ENCODE data around the gene LIMS2. TPM values are rescaled to one million over a fixed set of nuclear protein-coding genes. Genes with fewer than 3 reads are reported as not detected.

Gene LIMS2
- total RNA-seq, 1 experiment from 2014 or later, result 9.0 TPM

DNA sequence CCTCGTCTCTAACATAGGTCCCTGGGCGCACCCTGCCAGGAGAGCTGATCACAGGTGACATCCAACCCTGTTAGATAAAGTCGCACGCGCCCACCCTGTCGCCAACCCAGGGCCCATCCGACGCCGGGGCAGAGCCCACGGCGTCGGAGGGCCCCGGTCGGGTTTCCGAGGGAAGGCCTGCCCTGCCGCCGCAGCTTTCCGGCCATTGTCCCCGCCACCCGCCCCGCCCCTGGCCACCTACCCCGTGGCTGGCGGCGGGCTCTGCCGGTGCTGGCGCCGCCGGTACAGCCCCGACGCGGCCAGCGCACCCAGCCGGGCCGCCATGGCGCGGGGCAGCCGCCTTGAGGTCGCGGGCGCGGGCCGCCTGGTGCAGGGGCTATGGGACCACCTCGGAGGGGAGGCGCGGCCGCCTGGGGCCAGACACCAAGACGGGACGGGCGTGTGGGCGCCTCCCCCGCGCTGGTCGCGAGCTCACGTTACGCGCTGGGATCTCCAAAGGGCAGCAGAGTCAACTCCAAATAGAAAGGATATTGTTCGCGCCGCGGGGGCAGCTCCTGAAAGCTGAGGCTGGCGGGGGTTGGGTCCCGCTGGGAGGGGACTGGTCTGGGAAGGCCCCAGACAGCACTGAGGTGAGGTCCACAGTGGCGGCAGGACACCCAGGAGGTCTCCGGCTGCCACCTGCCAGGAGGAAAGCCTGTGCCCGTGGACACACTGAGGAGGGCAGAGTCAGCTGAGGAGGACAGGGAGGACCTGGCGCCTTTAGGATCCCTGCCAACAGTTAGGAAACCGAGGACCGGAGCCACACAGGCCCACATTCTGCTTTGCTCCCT, 11.1 kb downstream of the LIMS2 start:
- no peaks in the 10 kb centered on the region for H3K27me3 ChIP-seq (replicated peaks)
- DNase-seq (ENCODE audit: low read depth in 1 of 2, low spot score in 2 of 2), result no peak
- no peaks in the 10 kb centered on the region for H3K9me3 ChIP-seq (replicated peaks)
- H3K4me3 ChIP-seq, result no peak overlapping the region
- no peak overlapping the region for H3K27ac ChIP-seq
- H3K36me3 ChIP-seq, result no peaks in the 10 kb centered on the region; the same call in 1 of the 2 replicates
- H3K4me1 ChIP-seq (replicated peaks), result no peaks in the 10 kb centered on the region

DNA sequence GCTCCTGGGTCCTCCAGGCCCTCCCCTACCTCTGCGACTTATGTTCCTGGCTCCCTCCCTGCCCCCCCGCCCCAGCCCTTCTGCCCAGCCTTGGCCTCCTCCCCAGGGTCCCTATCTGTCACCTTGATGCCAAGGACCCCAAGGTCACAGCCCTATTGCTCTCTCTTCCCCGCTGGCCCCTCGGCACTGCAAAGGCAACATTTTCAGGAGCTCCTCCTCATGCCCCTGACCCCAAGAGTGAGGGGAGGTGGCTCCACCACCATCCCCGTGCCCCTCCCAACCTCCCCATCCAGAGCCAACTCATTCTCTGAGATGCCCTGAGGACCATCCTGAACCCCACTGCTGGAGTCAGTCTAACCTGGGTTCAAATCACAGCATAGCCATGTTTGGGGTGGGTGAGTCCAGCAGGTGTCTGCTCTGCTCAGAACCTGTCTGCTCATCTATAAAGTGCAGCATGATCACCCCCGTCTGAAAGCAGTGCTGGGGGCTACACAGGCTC, 11.7 kb downstream of the LIMS2 start:
- H3K27ac ChIP-seq, result no peak overlapping the region
- no peaks in the 10 kb centered on the region for H3K9me3 ChIP-seq (replicated peaks)
- H3K4me3 ChIP-seq, result no peak overlapping the region
- H3K4me1 ChIP-seq (replicated peaks), result no peaks in the 10 kb centered on the region
- no peaks in the 10 kb centered on the region for H3K27me3 ChIP-seq (replicated peaks)
- no peak for DNase-seq (ENCODE audit: low read depth in 1 of 2, low spot score in 2 of 2)
- H3K36me3 ChIP-seq, result no peaks in the 10 kb centered on the region

DNA sequence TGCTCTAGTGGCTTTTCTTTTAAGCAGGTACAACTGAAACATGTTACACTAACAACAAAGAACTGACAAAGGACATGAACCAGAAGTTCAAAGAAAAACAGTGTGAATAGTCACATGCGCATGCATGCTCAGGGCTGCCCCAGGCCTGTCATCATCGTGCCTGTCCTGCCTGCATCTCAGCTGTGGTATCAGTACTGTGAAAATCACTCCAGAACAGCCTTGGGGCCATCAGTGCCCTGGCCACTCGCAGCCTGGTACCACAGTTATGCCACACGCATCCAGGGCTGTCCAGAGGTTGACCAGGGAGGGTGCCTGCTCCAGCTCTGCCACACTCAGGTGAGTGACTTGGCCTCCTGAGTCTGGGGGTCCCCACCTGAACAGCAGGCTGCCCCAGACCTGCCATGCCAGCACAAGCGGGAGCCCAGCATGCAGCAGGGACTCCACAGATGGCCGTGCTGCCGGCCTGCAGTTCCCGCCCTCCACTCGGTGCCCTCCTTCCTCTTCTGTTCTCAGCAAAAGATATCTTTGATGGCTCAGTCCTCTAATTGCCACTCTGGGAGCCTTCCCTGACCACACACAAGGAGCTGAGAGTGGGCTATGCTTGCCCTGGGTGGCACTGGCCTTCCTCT, 12.3 kb downstream of the LIMS2 start:
- DNase-seq (ENCODE audit: low read depth in 1 of 2, low spot score in 2 of 2), result no peak
- H3K27me3 ChIP-seq (replicated peaks), result no peaks in the 10 kb centered on the region
- H3K36me3 ChIP-seq, result no peaks in the 10 kb centered on the region
- no peaks in the 10 kb centered on the region for H3K4me1 ChIP-seq (replicated peaks)
- no peaks in the 10 kb centered on the region for H3K9me3 ChIP-seq (replicated peaks)
- H3K27ac ChIP-seq, result no peak overlapping the region
- H3K4me3 ChIP-seq, result no peak overlapping the region

DNA sequence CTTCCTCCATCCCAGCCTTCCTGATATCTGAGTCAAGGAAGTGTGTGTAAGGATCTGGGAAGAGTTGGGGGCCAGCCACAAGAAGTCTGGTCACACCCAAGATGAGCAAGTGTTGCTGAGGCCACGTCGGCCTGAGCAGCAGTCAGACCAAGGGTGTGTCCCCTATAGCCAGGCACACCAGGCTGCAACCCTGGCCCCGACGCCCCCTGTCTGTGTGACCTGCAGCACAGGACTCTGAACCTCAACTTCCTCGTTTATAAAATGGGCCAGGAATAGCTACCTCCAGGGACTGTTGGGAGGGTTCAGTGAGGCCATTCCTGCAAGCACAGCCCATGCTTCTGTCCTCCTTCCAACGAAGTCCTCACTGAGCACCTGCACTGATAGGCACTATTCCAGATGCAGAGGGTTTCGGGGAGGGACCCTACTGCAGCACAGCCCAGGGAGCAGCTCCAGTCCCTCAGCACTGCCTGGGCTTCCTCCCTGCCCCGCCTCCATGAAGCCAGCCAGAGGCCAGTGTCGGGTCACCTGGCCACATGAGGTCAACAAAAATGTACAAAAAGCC, 13.3 kb downstream of the LIMS2 start:
- H3K4me3 ChIP-seq, result no peak overlapping the region
- DNase-seq (ENCODE audit: low read depth in 1 of 2, low spot score in 2 of 2), result no peak
- H3K4me1 ChIP-seq (replicated peaks), result no peaks in the 10 kb centered on the region
- no peak overlapping the region for H3K27ac ChIP-seq
- H3K9me3 ChIP-seq (replicated peaks), result no peaks in the 10 kb centered on the region
- H3K27me3 ChIP-seq (replicated peaks), result no peaks in the 10 kb centered on the region
- H3K36me3 ChIP-seq, result peaks cover 3% of the 10 kb centered on the region; the same call in 1 of the 2 replicates

DNA sequence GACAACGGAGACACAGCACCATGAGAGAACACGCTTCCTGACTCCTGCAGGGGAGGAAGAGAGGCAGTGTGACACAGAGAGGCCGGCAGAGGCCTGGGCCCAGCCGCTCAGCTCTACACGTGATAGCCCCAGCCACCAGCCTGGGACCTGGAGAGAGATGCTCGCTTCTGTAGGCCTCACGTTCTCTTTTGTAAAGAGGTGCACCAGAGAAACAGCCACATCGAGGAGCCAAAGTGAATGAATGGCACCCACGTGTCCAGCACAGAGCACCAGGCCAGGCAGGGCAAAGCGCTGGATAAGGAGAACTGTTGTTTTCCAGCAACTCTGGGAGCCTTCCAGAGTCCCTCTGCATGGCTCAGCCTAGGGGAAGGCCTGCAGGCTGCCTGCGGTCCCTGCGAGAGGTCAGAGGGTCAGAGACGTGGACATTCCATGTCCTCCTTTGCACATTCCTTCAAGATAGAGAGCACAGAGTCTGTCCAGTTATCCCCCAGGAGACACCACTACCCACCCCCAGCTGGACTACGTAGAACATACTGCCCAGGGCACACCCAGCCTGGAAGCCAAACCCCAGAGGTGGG, 14.2 kb downstream of the LIMS2 start:
- no peak overlapping the region for H3K27ac ChIP-seq
- H3K4me1 ChIP-seq (replicated peaks), result no peaks in the 10 kb centered on the region
- no peaks in the 10 kb centered on the region for H3K27me3 ChIP-seq (replicated peaks)
- no peak overlapping the region for H3K4me3 ChIP-seq
- H3K36me3 ChIP-seq, result peaks cover 5% of the 10 kb centered on the region; the same call in 1 of the 2 replicates
- no peaks in the 10 kb centered on the region for H3K9me3 ChIP-seq (replicated peaks)
- no peak for DNase-seq (ENCODE audit: low read depth in 1 of 2, low spot score in 2 of 2)

DNA sequence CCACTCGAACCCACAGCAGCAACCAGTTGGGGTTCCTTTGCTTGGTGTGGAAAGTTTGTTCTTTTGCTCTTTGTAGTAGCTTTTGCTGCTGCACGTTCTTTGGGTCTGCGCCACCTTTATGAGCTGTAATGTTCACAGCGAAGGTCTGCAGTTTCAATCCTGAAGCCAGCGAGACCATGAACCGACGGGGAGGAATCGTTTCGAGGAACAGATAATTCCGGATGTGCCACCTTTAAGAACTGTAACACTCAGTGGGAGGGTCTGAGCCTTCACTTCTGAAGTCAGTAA, 15.1 kb downstream of the LIMS2 start:
- Histone ChIP-seq H3K36me3 (peaks cover 5% of the 10 kb centered on the region; the same call in 1 of the 2 replicates), H3K9me3 (replicated peaks) (no peaks in the 10 kb centered on the region), H3K27me3 (replicated peaks) (no peaks in the 10 kb centered on the region), H3K4me1 (replicated peaks) (no peaks in the 10 kb centered on the region), H3K4me3 (no peak overlapping the region), H3K27ac (no peak overlapping the region)
- no peak for DNase-seq (ENCODE audit: low read depth in 1 of 2, low spot score in 2 of 2)

DNA sequence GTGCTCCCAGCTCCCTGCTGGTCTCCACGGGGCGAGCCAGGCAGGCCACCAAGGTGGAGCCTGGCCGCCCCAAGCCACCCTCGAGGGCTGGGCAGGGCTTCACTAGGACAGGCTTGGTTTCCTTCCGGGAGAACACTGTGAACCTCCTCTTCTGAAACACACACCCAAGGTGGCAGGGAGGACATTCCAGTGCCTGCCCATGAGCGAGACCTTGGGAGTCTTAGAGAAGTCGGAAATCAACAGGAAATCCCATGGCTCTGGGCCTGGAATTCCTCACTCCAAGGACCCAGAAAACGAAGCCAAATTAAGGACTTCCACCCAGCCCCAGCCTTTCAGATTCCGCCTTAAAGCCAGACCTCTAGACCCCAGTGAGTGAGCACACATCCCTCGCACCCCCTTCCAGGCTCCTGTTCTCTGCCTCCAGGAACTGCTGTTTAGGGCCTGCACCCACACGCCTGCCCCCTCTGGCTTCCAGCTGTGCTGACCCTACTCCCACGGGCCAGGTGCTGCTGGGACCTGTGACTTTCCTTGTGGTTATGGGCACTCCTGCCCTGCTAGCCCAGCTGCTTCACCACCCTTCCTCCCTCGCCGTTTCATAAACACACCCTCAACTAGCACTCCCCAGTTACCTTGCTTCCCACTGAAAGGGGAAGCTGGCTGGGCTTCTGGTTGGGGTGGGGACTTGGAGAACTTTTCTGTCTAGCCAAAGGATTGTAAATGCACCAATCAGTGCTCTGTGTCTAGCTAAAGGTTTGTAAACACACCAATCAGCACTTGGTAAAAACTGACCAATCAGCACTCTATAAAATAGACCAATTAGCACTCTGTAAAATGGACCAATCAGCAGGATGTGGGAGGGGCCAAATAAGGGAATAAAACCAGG, 15.7 kb downstream of the LIMS2 start:
- no peak overlapping the region for H3K27ac ChIP-seq
- DNase-seq (ENCODE audit: low read depth in 1 of 2, low spot score in 2 of 2), result no peak
- no peak overlapping the region for H3K4me3 ChIP-seq
- no peaks in the 10 kb centered on the region for H3K4me1 ChIP-seq (replicated peaks)
- peaks cover 5% of the 10 kb centered on the region; the same call in 1 of the 2 replicates for H3K36me3 ChIP-seq
- H3K27me3 ChIP-seq (replicated peaks), result no peaks in the 10 kb centered on the region
- no peaks in the 10 kb centered on the region for H3K9me3 ChIP-seq (replicated peaks)

DNA sequence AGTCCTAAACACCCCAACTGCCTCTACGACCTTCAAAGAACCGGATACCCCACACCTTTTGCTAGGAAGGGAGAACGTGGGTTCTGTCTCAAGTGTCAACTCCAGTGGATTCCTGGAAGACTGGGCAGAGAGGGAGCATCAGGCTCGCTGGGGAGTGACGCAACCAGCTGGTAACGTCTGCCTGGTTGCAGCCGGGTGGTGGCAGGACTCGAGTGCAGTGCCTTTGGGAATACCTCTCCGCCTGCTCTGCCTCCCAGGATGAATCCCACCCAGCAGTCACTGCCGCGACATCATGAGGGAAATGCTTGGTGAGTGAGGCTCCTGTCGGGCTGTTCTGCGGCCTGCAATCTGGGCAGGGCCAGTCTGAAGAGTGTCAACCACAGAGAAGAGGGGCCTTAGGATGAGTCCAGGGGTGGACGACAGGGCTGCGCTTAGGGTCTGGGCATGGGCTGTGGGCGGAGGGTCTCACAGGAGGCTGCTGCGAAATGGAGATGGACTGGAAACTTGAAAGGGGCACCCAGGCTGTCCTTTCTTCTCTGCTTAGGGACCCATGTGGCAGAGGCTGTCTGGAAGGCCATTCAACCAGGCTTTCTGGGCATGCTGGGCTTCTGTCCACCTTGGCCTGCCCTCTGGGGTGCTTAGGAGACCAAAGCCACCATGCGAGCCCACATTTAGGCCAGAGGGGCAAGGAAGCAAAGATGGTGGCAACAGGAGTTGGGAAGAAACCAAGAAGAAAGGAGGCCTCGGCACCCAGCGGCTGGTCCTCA, 16.5 kb downstream of the LIMS2 start:
- peaks cover 5% of the 10 kb centered on the region; the same call in 1 of the 2 replicates for H3K36me3 ChIP-seq
- H3K4me1 ChIP-seq (replicated peaks), result no peaks in the 10 kb centered on the region
- H3K4me3 ChIP-seq, result no peak overlapping the region
- H3K27me3 ChIP-seq (replicated peaks), result no peaks in the 10 kb centered on the region
- no peak for DNase-seq (ENCODE audit: low read depth in 1 of 2, low spot score in 2 of 2)
- H3K9me3 ChIP-seq (replicated peaks), result no peaks in the 10 kb centered on the region
- no peak overlapping the region for H3K27ac ChIP-seq

DNA sequence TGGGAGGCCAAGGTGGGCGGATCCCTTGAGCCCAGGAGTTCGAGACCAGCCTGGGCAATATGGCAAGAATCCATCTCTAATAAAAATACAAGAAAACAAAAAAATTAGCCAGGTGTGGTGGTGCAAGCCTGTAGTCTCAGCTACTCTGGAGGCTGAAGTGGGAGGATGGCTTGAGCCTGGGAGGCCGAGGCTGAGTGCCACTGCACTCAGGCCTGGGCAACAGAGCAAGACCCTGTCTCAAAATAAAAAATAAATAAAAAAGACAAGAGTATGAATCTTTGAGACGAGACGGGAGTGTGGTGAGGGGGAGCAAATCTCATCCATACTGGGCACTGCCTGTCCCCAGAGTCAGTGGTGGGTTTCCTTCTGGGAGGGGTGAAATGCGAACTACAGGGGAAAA, 17.2 kb downstream of the LIMS2 start:
- H3K4me1 ChIP-seq (replicated peaks), result no peaks in the 10 kb centered on the region
- no peak overlapping the region for H3K27ac ChIP-seq
- no peaks in the 10 kb centered on the region for H3K9me3 ChIP-seq (replicated peaks)
- no peak overlapping the region for H3K4me3 ChIP-seq
- no peaks in the 10 kb centered on the region for H3K27me3 ChIP-seq (replicated peaks)
- DNase-seq (ENCODE audit: low read depth in 1 of 2, low spot score in 2 of 2), result no peak
- H3K36me3 ChIP-seq, result peaks cover 5% of the 10 kb centered on the region; the same call in 1 of the 2 replicates

DNA sequence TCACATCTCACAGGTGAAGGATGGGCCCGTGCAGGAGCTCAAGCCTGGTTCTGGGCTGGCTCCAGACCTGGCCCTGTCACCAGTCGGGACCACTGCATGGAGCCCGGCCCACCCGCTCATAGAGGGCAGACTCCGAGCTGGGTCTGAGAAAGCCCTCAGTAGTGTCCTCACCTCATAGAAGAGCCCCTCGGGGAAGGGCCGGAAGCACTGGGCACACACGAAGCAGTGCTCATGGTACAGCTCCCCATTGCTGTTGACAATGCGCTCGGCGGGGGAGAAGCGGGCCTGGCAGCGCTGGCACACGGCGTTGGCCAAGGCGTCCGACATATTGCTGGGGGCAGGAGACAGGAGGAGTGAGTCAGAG, 18.1 kb downstream of the LIMS2 start:
- DNase-seq (ENCODE audit: low read depth in 1 of 2, low spot score in 2 of 2), result no peak
- Histone ChIP-seq H3K4me1 (replicated peaks) (no peaks in the 10 kb centered on the region), H3K27me3 (replicated peaks) (no peaks in the 10 kb centered on the region), H3K4me3 (no peak overlapping the region), H3K36me3 (peaks cover 5% of the 10 kb centered on the region; the same call in 1 of the 2 replicates), H3K27ac (no peak overlapping the region), H3K9me3 (replicated peaks) (no peaks in the 10 kb centered on the region)

DNA sequence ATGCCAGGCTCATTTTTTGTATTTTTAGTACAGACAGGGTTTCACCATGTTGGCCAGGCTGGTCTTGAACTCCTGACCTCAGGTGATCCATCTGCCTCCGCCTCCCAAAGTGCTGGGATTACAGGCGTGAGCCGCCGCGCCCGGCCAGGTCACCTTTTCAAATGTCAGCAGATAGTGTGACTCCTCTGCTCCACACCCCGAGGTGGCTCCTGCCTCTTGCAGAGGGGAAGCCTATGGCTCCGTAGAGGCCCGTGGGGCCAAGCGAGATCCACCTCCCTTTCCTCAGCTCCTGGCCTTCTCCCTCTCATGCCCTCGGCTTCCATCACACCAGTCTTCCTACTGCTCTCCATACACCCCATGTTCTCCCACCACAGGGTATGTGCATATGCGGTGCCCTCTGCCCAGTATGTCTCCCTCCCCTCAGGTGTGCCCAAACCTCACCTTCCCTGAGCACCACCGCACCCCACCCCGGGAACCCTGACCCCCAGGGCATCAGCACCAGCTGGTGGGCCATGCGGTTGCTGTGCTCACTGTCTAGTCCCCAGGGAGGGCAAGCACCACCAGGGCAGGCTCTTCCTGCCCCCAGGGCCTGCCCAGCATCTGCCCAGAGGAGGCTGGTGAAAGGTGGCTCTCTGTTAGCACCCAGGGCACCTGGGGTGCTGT, 18.6 kb downstream of the LIMS2 start:
- Histone ChIP-seq H3K27ac (no peak overlapping the region), H3K36me3 (peaks cover 5% of the 10 kb centered on the region; the same call in 1 of the 2 replicates), H3K9me3 (replicated peaks) (no peaks in the 10 kb centered on the region), H3K27me3 (replicated peaks) (no peaks in the 10 kb centered on the region), H3K4me1 (replicated peaks) (no peaks in the 10 kb centered on the region), H3K4me3 (no peak overlapping the region)
- no peak for DNase-seq (ENCODE audit: low read depth in 1 of 2, low spot score in 2 of 2)
